GM12872 (cell line): ENCODE results near the gene RSPH6A.

ENCODE experiments used
- CTCF ChIP-seq: IDR thresholded peaks from 3 replicates; pipeline ENCODE4 v1.5.1; 2011; ENCODE audit warnings: low read depth, mild to moderate bottlenecking, low read length, moderate library complexity; ENCODE audit not compliant: insufficient read depth

Gene RSPH6A

GRCh38 chr19:45834970-45835369 lies 19.9 kb upstream of the RSPH6A start:
- no peak for TF ChIP-seq CTCF

- TF ChIP-seq CTCF = no peak
Measured at GRCh38 chr19:45828945-45829344, 13.8 kb upstream of the RSPH6A start.

GRCh38 chr19:45828523-45828922 lies 13.4 kb upstream of the RSPH6A start:
- no peak for TF ChIP-seq CTCF

GRCh38 chr19:45827459-45828093 lies 12.5 kb upstream of the RSPH6A start:
- TF ChIP-seq CTCF = no peak

- TF ChIP-seq CTCF = no peak
Measured at GRCh38 chr19:45826934-45827333, 11.8 kb upstream of the RSPH6A start.

- no peak for TF ChIP-seq CTCF
Measured at GRCh38 chr19:45825917-45826893, 11.1 kb upstream of the RSPH6A start.

- TF ChIP-seq CTCF = no peak
Measured at GRCh38 chr19:45825263-45825605, 10.1 kb upstream of the RSPH6A start.
